Renal cortex interstitium (tissue), 11 donors: ENCODE data around the gene PRXL2B. TPM values are rescaled to one million over a fixed set of nuclear protein-coding genes. Genes with fewer than 3 reads are reported as not detected.
"Not testable (repeated sequence)": the region's sequence is repeated elsewhere in the genome, so short reads cannot be mapped to it uniquely, and the experiment has no call there.

Experiments
- DNase-seq, 11 donors: peaks; one replicate each; pipeline ENCODE4 v3.0.0-alpha.2; 2013; ENCODE audit warnings: low read depth in 9 of 11, low spot score in 4 of 11; ENCODE audit errors: extremely low read depth in 1 of 11
- polyA plus RNA-seq, 3 donors: library from polyadenylated mRNA; unstranded; fragments of 120-200 nt; gene quantifications; one replicate each; pipeline ENCODE4 v1.2.1, GENCODE V29; 2013; ENCODE audit not compliant: insufficient read length in 3 of 3

Gene PRXL2B
- polyA plus RNA-seq, 3 donors = 36.1 to 45.8 (median 43.5) TPM

DNA sequence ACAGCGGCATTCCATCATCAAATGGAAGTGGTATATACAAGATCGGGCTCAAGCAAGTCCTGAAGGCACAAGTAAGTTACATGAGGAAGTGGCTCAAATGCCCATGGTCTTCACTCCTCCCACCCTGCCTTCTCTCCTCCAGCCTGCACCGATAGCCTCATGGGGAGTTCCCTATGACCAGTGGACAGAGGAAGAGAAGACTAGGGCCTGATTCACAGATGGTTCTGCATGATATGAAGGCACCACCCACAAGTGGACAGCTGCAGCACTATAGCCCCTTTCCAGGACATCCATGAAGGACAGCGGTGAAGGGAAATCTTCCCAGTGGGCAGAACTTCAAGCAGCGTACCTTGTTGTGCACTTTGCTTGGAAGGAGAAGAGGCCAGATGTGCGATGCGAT is 39.2 kb downstream of the PRXL2B start:
- not testable (repeated sequence) for DNase-seq

DNA sequence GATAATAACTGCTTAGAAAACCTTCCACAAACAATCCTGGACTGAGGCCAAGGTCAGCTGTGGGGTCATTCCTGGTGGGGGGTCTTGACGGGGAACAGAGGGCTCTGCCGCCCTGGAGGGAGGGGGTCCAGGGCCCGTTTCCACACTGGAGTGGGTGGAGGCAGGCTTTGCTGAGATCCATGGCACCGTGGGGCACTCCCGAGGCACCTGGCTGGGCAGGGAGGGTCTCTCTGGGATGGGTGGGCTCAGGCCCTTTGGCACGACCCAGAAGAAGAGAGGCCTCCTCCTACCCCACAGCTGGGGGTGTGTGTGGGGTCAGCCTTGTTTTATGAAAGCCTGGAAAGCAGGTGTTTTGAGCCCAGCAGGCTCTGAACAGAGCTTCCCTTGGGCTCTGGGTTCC is 41.2 kb downstream of the PRXL2B start:
- no peak for DNase-seq

DNA sequence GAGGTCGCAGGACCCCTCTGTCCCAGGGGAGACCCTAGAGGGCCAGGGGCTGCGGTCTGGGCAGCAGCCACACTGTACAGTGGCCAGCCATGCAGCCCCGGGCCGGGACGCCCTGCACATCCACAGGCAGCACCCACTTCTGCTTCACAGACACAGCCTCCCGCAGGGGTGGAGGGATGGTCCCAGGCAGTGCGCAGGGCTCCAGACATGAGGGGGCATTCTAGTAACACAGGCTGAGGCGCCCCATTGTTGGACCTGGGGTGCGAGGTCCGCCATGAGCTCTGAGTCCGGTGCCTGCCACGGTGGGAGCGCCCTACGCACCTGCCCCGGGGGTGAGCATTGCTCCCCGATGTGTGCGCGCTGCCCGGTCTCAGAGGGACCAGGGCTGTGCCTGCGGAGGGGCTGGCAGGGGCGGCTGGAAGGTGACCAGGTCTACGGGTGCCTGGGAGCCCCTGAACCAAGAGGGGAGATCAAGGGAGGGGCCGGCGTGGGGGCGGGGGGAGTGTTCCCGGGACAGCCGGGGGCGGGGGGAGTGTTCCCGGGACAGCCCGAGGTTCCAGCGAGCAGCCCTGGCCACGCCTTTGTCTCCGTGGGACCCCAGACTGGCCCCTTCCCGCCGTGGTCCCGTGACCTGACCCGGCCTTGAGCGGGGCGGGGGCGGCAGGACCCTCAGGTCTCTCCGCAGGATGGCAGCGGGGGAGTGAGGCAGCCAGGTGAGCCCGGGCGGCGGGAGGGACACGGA is 41.8 kb downstream of the PRXL2B start:
- DNase-seq = no peak

DNA sequence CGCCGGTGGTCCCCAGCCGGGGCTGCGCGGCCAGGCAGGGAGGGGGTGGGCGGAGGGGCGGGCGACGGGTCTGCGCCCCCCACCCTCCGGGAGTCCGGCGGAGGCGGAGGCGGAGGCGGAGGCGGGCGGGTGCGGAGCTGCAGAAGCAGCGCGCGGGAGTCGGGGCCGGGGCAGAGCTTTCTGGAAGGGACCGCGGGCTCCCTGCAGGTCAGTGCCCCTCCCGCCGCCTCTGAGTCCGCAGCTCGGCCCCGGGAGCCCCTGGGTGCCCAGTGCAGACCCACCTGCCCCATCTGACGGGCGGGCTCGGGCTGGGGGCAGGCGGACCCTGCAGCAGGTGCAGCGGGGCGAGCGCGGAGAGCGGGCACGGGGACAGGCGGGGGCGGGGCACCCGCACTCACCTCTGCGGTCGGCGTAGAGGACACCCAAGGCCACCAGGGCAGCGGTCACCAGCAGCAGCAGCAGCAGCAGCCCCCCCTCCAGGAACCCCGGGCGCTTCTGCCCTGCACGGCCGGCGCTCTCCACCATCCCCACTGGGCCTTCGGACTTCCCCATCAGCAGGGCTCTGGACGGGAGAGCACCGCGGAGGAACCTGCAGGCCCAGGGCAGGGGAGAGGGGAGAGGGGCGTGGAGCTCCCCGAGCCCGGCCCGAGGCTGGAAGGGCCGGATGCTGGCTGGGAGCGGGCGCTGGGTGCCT is 42.5 kb downstream of the PRXL2B start:
- no peak for DNase-seq

DNA sequence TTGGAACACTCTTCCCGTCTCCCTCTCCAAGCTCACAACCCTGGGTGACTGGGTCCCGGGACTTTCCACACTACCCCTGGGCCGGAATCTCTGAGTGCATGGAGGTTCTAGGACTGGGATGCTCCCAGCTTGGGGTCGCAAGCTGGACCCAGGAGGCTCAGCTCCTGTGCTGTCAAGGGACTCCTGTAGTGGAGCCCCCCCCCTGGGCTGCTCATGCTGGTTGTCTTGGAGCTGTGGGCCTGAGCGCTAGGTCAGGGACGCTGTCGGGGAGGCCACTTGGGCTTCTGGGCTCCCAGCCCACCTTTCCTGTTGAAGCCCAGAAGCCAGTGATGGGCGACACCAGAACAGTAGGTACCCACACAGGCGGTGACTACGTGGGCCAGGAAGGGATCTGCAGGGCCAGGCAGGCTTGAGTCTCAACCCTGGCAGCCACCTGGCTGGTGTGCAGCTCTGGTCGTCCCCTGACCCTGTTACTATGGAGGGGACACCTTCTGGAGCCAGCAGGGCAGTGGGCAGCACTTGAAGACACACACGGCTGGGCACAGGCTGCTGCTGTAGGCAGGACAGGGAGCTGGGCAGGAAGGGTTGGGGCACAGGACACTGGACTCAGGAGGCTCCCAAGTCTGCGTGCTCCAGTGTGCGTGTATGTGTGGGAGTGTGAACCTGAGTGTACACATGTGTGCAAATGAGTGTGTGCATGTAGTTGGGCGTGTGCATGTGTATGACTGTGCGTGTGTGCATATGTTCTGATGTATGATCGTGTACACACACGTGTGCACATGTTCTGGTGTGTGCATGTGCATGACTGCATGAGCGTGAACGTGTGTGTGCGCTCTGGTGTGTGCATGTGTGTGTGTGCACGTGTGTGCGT is 43.3 kb downstream of the PRXL2B start:
- no peak for DNase-seq

DNA sequence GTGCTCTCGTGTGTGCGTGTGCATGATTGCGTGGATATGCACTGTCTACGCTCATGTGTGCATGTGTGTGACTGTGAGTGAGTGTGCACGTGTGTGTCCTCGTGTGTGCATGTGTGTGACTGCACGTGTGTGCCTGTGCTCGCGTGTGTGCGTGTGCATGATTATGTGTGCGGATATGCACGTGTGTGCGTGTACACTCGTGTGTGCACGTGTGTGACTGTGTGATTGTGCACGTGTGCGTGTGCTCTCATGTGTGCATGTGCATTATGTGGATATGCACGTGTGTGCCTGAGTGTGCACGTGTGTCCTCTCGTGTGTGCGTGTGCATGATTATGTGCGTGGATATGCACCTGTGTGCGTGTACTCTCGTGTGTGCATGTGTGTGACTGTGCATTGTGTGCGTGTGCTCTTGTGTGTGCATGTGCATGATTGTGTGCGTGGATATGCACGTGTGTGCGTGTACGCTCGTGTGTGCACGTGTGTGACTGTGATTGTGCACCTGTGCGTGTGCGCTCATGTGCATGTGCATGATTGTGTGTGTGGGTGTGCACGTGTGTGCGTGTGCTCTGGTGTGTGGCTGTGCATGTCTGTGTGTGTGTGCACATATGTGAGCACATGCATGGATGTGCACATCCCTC is 44.0 kb downstream of the PRXL2B start:
- no peak for DNase-seq

DNA sequence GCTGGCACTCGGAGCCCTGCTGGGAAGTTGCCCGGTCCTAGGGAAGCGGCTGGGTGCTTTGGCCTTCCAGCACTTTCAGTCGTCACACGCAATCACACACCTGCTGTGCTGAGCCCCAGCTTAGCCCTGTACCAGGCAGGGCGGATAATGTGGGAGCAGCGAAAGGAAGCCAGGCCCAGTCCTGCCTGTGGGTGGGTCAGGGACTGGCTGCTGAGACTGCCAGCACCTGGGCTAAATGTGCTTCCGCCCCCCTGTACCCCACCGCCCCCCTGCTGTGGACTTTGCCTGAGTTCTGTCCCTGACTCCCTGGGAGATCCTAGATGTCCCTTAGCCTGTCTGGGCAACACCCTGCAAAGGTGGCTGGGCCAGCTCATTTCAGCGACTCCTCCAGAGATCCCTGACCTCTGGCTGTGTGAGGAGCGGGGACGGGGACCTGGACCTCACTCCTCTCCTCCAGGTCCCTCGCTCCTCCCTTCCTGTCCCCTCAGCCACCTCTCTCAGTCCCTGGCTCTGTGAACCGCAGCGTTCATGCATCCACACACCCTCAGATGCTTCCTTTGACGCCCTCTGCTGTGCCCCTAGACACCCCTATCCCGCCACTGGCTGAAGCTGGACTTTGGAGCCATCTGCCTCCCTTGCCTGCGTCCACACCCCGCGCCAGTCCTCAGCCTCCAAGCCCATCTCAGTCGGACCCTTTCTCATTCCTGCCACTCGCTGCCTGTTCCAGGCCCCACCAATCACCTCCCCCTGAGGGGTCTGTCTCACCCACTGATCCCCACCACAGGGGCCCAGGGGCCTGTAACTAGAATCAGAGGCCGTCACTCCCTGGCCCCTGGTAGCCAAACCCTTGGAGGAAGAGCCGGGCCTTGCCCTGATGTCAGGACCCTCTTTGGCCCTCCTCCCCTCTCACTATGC is 44.8 kb downstream of the PRXL2B start:
- DNase-seq = no peak

DNA sequence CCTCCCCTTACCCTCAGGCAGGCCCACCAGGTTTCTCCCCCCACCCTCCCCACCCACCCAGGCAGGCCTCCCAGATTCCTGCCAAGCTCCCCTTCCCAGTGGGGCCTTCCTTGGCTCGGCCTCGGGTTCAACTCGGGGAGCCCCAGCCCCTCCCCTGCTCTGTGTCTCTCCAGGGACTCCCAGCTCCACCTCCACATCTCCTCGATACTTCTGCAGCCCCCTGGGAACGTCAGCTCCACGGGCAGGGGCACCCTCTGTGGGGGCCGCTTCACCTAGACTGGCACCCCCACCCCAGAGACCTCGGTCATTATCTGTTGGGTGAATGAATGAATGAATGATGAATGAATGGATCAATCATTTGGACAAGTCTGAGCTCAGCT is 45.5 kb downstream of the PRXL2B start:
- DNase-seq = no peak

DNA sequence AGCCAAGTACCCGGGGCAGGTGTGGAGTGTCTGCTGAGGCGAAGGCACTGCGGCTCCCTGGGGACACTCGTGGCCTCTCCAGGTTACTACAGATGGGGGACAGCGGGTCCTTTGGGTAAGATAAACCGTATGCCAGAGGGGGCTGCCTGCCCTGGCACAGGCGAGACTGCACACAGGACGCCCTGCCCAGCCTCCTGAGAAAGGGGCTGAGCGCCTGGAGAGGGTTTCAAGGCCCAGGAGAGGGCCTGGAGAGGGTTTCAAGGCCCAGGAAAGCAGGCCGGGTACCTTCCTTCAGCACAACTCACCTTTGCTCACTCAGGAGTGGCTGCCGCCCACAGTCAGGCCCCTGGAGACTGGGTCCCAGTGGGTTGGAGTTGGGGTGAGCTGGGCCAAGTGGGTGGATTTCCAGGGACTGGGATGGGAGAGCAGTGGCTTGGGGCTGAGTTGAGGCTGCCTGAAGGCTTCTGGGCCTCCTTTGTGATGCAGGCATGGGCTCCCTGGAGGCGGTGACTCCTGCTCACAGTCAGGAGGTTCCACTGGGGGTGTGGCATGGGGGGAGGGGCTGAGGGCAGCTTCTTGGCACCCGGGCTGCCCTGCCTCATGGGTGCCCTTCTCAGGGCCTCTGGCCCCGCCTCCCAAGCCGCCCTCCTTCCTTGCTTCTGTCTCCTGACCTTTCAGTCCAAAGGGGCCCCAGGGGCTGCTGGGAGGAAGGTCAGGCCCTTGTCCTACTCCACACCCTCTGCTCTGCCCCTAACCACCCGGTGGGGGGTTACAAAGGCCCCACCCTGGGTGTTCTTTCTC is 46.2 kb downstream of the PRXL2B start, which contains the start of gene MMEL1:
MMEL1 (minus strand) TSS at position 456 of the 801 bp plus-strand sequence. CDS start 3,532 bp downstream, outside the sequence.
- no peak for DNase-seq

DNA sequence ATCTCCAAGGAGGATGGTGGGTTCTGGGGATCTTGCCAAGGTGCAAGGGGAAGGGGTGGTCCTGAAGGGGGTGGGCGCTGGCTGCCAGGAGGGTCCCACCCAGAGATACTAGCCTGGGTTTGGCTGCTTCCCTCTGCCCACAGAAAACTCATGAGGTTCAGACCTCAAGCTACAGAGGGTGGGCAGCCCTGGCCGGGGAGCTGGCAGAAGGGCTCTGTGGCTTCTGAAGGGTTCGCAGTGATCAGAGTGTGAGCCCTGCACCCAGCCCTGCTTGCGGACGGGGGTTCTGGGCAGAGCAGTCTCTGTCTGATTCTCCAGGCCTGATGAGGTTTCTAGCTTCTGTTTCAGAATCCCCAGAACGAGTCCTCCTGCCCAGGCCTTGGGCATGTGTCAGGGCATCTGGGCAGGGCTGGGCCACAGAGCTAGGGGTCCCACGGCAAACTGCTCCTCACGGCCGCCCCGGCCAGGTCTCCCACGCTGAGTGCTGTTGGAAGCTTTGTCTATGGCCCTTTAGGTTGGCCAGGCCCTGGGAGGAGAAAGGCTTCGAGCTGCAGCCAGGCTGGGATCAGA is 46.9 kb downstream of the PRXL2B start:
- no peak for DNase-seq

DNA sequence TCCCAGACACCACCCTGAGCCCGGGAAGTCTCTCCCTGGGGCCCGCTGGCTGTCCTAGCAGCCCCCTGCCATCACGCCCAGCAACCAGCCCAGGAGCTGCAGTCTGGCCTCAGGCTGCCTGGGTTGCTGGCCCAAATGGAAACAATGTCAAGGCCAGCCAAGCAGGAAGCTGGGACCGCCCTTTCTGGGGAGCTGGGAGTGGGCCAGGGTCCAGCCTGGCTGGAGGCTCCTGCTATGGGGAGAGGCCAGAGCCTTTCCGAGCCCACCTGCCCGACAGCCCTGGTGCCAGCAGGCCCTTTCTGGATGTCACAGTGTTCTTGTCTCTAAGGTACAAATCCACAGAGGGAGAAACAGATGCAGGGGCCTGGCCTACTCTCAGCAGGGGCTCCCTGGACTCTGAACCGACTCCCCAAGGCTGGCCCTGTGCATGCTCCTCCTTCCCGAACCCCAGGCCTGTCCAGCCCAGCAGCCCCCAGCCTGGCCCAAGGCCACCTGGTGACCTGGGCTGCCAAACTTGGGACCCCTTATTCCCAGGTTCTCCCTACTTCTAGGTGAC is 47.4 kb downstream of the PRXL2B start:
- DNase-seq = no peak

DNA sequence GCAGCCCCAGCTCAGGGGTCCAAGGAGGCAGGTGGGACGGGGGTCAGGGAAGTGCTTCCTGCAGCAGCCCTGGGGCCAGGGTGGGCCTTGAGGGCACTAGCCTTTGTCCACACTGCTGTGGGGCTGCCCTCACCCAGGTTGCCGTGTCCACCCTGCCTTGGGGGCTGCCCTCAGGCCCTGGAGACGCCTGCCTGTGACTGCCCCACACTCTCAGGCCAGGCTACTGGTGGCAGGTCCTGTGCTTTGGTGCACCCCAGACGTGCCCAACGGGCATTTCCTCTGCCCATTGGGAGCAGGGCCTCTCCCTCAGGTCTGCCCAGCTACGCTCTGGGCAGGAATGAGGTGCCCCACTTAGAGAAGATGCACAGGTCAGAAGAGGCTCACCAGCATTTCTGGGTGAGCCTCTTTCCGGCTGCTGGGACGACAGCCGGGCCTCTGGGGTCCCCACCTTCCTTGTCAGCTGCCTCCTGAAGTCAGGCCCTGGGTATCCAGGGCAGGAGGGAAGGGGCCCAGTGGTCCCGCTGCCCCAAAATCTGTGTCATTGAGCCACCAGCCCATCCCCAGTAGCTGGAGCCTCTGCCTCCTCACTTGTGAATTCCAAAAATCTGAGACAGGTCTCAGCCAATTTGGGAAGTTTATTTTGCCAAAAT is 48.9 kb downstream of the PRXL2B start:
- DNase-seq = no peak

DNA sequence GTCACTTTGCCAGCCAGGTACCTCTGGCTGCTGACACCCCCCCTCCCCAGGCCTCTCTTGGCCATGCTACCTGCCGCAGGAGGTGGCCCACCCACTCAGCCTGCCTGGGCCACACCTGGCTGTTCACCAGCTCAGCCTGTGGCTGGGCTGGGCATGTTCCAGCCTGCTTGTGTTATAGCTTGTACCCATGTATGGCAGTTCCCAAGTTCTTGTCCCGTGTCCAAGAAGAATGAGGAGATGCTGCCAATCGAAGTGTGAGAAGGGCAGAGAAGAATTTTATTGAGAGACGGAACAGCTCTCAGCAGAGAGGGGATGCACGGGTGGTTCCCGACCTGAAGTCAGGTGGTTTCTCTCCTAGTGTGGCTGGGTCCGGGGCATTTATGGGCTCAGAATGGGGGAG is 50.2 kb downstream of the PRXL2B start:
- no peak for DNase-seq

DNA sequence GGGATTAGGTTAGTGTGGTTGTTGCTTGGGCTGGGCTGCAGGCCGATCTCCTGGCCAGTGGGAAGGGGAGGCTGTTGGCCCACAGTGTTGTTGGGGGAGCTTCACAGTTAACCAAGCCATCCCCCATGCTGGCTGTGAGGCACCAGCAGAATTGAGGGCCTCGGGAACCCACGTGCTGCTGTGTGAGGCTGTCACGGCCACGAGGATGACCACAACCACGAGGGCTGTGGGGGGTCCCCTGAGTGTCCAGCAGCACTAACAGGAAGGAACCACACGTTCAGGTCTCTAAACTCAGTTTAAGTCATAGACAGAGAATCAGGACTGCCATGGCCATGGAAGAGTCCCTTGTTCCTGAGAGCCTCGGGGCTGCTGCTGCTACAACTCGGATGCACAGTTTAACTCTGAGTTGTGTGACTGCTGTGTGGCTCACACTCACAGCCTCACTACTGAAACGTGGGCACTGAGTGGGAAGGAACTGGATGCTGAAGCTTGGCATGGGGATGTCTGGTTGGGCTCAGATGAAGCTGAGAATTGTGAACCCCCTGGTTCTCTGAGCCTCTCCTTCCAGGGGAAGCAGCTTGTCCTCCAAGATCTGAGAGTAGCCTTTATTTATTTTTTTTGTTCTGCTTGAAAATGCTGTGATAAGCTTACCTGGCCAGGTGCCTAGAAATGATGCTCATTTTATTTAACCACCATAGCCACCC is 51.0 kb downstream of the PRXL2B start:
- no peak for DNase-seq

DNA sequence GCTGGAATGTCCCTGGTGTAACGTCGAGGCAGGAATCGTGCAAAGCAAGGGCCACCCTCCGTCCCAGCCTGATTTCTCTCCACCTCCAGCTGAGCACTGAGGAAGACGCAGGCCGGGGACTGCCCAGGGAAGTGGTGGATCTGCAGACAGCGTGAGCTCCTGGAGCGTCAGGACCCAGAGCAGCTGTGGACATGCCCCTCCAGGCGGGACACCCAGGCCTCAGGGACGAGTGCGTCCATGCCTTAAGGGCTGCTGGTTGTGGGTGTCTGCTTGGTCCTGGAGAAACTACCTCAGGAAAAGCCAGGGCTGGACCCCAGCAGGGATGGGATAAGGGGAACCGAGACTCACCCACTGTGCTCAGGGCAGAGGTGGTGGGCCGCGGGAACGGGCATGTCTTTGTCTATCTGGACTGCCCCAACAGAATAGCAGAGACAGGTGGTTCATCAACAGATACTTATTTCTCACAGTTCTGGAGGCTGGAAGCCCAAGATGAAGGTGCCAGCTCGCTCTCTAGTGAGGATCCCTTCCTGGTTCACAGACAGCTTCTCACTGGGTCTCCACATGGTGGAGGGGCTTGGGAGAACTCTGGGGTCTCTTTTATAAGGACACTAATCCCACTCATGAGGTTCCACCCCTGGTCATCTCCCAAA is 52.0 kb downstream of the PRXL2B start:
- DNase-seq = no peak
